HEK293T (cell line): ENCODE measurements around the gene SLC6A13.

Experiments used
- ARNT ChIP-seq: fragments of 450-650 bp; IDR thresholded peaks from 2 replicates; pipeline ENCODE4 v1.6.1; 2017; ENCODE audit warnings: mild to moderate bottlenecking
- BHLHE40 ChIP-seq: fragments of 450-650 bp; IDR thresholded peaks from 2 replicates; pipeline ENCODE4 v1.6.1; 2016; ENCODE audit warnings: mild to moderate bottlenecking, moderate library complexity, borderline replicate concordance
- ELF4 ChIP-seq: fragments of 450-650 bp; IDR thresholded peaks from 2 replicates; pipeline ENCODE4 v1.6.1; 2017; ENCODE audit warnings: antibody characterized with exemption
- FOXK2 ChIP-seq: fragments of 450-650 bp; IDR thresholded peaks from 2 replicates; pipeline ENCODE4 v1.6.1; 2016; ENCODE audit warnings: mild to moderate bottlenecking
- FOXM1 ChIP-seq: fragments of 450-650 bp; IDR thresholded peaks from 2 replicates; pipeline ENCODE4 v1.6.1; 2017; ENCODE audit warnings: mild to moderate bottlenecking, borderline replicate concordance
- HDGF ChIP-seq: fragments of 450-650 bp; IDR thresholded peaks from 2 replicates; pipeline ENCODE4 v1.6.1; 2017; ENCODE audit warnings: antibody characterized with exemption, borderline replicate concordance
- NFRKB ChIP-seq: fragments of 450-650 bp; IDR thresholded peaks from 2 replicates; pipeline ENCODE4 v1.6.1; 2016; ENCODE audit warnings: mild to moderate bottlenecking, moderate library complexity
- PKNOX1 ChIP-seq: fragments of 450-650 bp; IDR thresholded peaks from 2 replicates; pipeline ENCODE4 v1.6.1; 2016
- SP1 ChIP-seq: fragments of 450-650 bp; IDR thresholded peaks from 2 replicates; pipeline ENCODE4 v1.6.1; 2017
- TARDBP ChIP-seq: fragments of 450-650 bp; IDR thresholded peaks from 2 replicates; pipeline ENCODE4 v1.6.1; 2016
- ZNF384 ChIP-seq: fragments of 450-650 bp; IDR thresholded peaks from 2 replicates; pipeline ENCODE4 v1.6.1; 2016

GRCh38 chr12:211142-211465 is 51.5 kb downstream of the SLC6A13 start:
- TF ChIP-seq NFRKB (no peak), ARNT (no peak), TARDBP (no peak), FOXM1 (no peak), SP1 (no peak), PKNOX1 (no peak), HDGF (no peak), BHLHE40 (no peak), ELF4 (no peak), FOXK2 (no peak), ZNF384 (no peak)
